ENCODE results near the gene FAM167B.

DNA sequence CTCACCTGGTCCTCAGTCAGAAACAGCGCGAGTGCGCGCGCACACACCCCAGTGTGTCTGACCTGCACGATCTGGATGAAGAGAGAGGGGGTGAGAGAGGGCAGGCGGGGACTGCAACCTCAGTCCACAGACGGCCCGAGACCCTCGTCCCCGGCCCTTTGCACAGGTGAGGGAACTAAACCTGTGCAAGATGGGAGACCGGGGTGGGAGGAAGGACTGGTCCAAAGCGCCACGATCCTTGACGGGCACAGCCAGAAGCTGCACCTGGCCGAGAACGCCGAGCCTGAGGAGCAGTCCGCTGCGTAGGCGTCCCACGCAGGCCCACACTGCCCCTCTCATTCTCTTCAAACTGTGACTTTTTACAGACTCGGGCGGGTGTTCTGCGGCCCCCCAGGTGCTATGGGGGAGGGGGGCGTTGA is 42.1 kb upstream of the FAM167B start:
- TF ChIP-seq POLR2AphosphoS5 (IDR thresholded peaks at IDR 0.05), result no peak
- TF ChIP-seq, protein P1, sequence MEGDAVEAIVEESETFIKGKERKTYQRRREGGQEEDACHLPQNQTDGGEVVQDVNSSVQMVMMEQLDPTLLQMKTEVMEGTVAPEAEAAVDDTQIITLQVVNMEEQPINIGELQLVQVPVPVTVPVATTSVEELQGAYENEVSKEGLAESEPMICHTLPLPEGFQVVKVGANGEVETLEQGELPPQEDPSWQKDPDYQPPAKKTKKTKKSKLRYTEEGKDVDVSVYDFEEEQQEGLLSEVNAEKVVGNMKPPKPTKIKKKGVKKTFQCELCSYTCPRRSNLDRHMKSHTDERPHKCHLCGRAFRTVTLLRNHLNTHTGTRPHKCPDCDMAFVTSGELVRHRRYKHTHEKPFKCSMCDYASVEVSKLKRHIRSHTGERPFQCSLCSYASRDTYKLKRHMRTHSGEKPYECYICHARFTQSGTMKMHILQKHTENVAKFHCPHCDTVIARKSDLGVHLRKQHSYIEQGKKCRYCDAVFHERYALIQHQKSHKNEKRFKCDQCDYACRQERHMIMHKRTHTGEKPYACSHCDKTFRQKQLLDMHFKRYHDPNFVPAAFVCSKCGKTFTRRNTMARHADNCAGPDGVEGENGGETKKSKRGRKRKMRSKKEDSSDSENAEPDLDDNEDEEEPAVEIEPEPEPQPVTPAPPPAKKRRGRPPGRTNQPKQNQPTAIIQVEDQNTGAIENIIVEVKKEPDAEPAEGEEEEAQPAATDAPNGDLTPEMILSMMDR (IDR thresholded peaks at IDR 0.05), result no peak
